ENCODE measurements around the gene SLC9A4. TPM values are rescaled to one million over a fixed set of nuclear protein-coding genes. Genes with fewer than 3 reads are reported as not detected.

The SLC9A4 gene
- total and polyA plus RNA-seq, 12 donors, result 0.07 TPM; not detected in 11

GRCh38 chr2:102438111-102438510, 34.9 kb upstream of the SLC9A4 start:
- H3K27me3 ChIP-seq, result peaks cover 0 to 3% (median 0%) of the 10 kb centered on the region in 7 donors
- H3K36me3 ChIP-seq, result no peaks in the 10 kb centered on the region
- 90 to 94% methylated on average over 3 of the region's 3 CpGs for WGBS, 2 donors
- no peak overlapping the region for H3K4me3 ChIP-seq
- H3K27ac ChIP-seq, result no peak overlapping the region
- DNase-seq (no peak), ATAC-seq (no peak)
- TF ChIP-seq CTCF (IDR thresholded peaks at IDR 0.05), result no peak
- H3K9me3 ChIP-seq, result no peaks in the 10 kb centered on the region
- intact Hi-C loops (cut with DNase I), result no loop called here
- H3K4me1 ChIP-seq, result peaks cover 0 to 44% (median 0%) of the 10 kb centered on the region in 9 donors

- H3K27ac ChIP-seq, result peak overlapping the region in 1 of 10 donors; percentile 7
- 96% methylated on average over 2 of the region's 2 CpGs for WGBS, 2 donors
- no peak for ATAC-seq
- intact Hi-C loops (cut with DNase I), result no loop called here
- peaks cover 0 to 3% (median 0%) of the 10 kb centered on the region in 7 donors for H3K27me3 ChIP-seq
- H3K9me3 ChIP-seq, result no peaks in the 10 kb centered on the region
- no peak overlapping the region for H3K4me3 ChIP-seq
- H3K4me1 ChIP-seq, result peaks cover 0 to 46% (median 0%) of the 10 kb centered on the region in 9 donors
- no peaks in the 10 kb centered on the region for H3K36me3 ChIP-seq
- no peak for TF ChIP-seq CTCF (IDR thresholded peaks at IDR 0.05)
- no peak for DNase-seq
Observed at GRCh38 chr2:102438578-102438977, 34.4 kb upstream of the SLC9A4 start.

GRCh38 chr2:102439065-102439695, 33.8 kb upstream of the SLC9A4 start:
- peaks cover 0 to 3% (median 0%) of the 10 kb centered on the region in 7 donors for H3K27me3 ChIP-seq
- 46 to 50% methylated on average over 6 of the region's 6 CpGs for WGBS, 2 donors
- H3K36me3 ChIP-seq, result no peaks in the 10 kb centered on the region
- no peak for TF ChIP-seq CTCF (IDR thresholded peaks at IDR 0.05)
- DNase-seq, result no peak
- H3K4me3 ChIP-seq, result no peak overlapping the region
- no peaks in the 10 kb centered on the region for H3K9me3 ChIP-seq
- intact Hi-C loops (cut with DNase I), result no loop called here
- peaks cover 0 to 46% (median 0%) of the 10 kb centered on the region in 9 donors for H3K4me1 ChIP-seq
- H3K27ac ChIP-seq, result peak overlapping the region in 1 of 10 donors; percentile 7
- peak in 5 of 8 donors; percentile 42 to 91 (median 62) for ATAC-seq

DNA sequence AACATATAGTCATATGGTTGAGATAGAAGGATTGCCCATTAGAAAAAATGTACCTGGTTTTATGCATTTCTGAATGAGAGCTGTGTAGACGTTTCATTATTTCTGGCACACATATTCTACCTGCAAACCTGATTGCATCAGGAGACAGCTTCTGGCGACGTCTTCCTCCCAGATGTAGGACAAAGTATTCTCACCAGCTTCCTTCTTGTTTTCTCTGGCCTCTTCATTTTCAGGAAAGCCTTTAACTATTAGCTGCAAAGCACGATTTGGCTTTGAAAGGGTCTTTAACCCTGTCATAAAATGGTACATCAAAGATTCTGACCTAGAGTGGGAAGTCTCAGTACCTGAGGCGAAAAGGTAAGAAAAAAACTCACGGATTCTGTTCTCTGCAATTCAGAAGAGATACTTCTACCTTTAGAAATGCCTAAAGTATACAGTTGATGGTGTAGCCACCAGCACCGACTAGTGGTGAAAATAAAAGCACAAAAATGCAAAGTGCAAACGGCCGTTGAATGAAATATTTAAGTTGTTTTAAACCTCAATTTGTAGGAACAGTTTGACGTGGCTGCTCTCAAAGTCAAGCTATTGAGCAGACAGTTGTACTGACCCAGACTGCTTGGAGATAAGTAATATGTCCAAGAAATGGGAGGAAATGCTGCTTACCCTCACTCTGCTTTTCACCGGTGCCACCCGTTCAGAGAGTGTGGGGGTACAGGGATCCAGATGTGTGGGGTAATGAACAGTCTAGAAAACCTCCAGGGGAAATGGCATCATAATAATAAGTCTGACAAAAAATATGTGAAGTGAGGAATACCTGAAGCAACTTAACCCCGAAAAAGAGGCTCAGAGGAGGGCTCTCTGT, 29.8 kb upstream of the SLC9A4 start:
- peak; percentile 39 to 80 (median 68) for TF ChIP-seq CTCF (IDR thresholded peaks at IDR 0.05)
- no peak overlapping the region for H3K27ac ChIP-seq

More for the DNA sequence above, 29.8 kb upstream of the SLC9A4 start:
- 34% methylated on average over 13 of the region's 13 CpGs for WGBS, 2 donors
- no peaks in the 10 kb centered on the region for H3K36me3 ChIP-seq
- H3K4me3 ChIP-seq, result no peak overlapping the region
- DNase-seq (no peak), ATAC-seq (peak in 3 of 8 donors; percentile 22 to 72 (median 52))
- intact Hi-C loops (cut with DNase I), result loop anchor here in 9 of 10 donors (5.0 to 10.0 kb wide), 14 partner anchors 78 to 568 kb away; partner anchors contain the start of gene IL18R1 (in 4 of the 9)
- H3K27me3 ChIP-seq, result peaks cover 0 to 3% (median 0%) of the 10 kb centered on the region in 7 donors
- no peaks in the 10 kb centered on the region for H3K9me3 ChIP-seq
- H3K4me1 ChIP-seq, result peaks cover 0 to 16% (median 0%) of the 10 kb centered on the region in 9 donors
